SJSA1 (cell line): ENCODE data around the gene GALNT15. TPM values are rescaled to one million over a fixed set of nuclear protein-coding genes. Genes with fewer than 3 reads are reported as not detected.

Source experiments
- DNase-seq, 2 experiments: peaks; one replicate each; pipeline ENCODE4 v3.0.0-alpha.2; 2015 to 2020; ENCODE audit warnings: low spot score in 2 of 2, low read depth in 1 of 2
- H3K27ac ChIP-seq: fragments of 250-450 bp; sonication (Bioruptor Pico); 2 replicates; pipeline ENCODE4 v1.5.1; 2020; ENCODE audit warnings: mild to moderate bottlenecking, moderate library complexity
- H3K27me3 ChIP-seq: fragments of 250-450 bp; sonication (Bioruptor Pico); replicated peaks from 2 replicates; pipeline ENCODE4 v1.5.1; 2020; ENCODE audit warnings: mild to moderate bottlenecking, moderate library complexity
- H3K36me3 ChIP-seq: fragments of 250-450 bp; sonication (Bioruptor Pico); 2 replicates; pipeline ENCODE4 v1.5.1; 2020; ENCODE audit warnings: mild to moderate bottlenecking
- H3K4me1 ChIP-seq: fragments of 250-450 bp; sonication (Bioruptor Pico); replicated peaks from 2 replicates; pipeline ENCODE4 v1.6.1; 2021; ENCODE audit warnings: mild to moderate bottlenecking
- H3K4me3 ChIP-seq: fragments of 250-450 bp; sonication (Bioruptor Pico); 2 replicates; pipeline ENCODE4 v1.5.1; 2020; ENCODE audit warnings: mild to moderate bottlenecking
- H3K9me3 ChIP-seq: fragments of 250-450 bp; sonication (Bioruptor Pico); replicated peaks from 2 replicates; pipeline ENCODE4 v1.5.1; 2020; ENCODE audit warnings: mild to moderate bottlenecking
- total RNA-seq: library from RNA; depleted of rRNA; stranded (reverse); fragments of >200 nt; shearing (Covaris generic); gene quantifications from 2 replicates; pipeline ENCODE4 v1.2.3, GENCODE V29; 2014

The GALNT15 gene
- total RNA-seq, 1 experiment from 2014 or later: 1.3 TPM

DNA sequence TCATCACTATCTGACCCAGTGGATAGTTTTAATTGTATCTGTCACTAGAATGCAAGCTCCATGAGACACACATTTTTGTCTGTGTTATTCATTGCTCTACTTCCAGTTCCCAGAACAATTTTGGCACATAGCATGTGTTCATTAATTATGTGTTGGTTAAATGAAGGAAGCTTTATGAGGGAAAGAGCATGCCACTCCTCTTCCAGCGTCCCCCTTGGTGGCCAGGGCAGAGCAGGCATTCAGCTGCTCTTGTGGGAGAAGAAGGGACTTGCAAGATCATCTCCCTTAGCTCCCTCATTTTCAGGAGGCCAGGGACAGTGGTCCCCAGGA, 489 bp upstream of the GALNT15 start:
- Histone ChIP-seq H3K27me3 (no peaks in the 10 kb centered on the region), H3K36me3 (no peaks in the 10 kb centered on the region), H3K27ac (peak overlapping the region; percentile 32; the same call in 1 of the 2 replicates), H3K9me3 (no peaks in the 10 kb centered on the region), H3K4me1 (peaks cover 61% of the 10 kb centered on the region), H3K4me3 (no peak overlapping the region)
- no peak for DNase-seq

DNA sequence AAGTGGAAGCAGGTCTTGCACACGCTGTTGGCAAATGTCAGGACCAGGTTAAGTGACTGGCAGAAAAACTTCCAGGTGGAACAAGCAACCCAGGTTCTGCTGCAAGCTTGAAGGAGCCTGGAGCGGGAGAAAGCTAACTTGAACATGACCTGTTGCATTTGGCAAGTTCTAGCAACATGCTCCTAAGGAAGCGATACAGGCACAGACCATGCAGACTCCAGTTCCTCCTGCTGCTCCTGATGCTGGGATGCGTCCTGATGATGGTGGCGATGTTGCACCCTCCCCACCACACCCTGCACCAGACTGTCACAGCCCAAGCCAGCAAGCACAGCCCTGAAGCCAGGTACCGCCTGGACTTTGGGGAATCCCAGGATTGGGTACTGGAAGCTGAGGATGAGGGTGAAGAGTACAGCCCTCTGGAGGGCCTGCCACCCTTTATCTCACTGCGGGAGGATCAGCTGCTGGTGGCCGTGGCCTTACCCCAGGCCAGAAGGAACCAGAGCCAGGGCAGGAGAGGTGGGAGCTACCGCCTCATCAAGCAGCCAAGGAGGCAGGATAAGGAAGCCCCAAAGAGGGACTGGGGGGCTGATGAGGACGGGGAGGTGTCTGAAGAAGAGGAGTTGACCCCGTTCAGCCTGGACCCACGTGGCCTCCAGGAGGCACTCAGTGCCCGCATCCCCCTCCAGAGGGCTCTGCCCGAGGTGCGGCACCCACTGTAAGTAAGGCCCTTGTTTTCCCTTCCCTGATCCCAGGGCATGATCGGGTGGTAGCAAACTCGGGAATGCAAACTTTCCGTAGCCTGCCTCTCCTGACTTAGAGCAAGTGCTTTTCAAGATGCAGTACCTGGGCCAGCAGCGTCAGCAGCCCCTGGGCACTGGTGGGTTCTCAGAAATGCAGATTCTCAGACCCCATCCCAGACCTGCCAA, 759 bp downstream of the GALNT15 start:
- Histone ChIP-seq H3K27ac (peak overlapping the region; percentile 32; the same call in 1 of the 2 replicates), H3K36me3 (no peaks in the 10 kb centered on the region), H3K27me3 (no peaks in the 10 kb centered on the region), H3K9me3 (no peaks in the 10 kb centered on the region), H3K4me3 (no peak overlapping the region), H3K4me1 (peaks cover 74% of the 10 kb centered on the region)
- DNase-seq: no peak

DNA sequence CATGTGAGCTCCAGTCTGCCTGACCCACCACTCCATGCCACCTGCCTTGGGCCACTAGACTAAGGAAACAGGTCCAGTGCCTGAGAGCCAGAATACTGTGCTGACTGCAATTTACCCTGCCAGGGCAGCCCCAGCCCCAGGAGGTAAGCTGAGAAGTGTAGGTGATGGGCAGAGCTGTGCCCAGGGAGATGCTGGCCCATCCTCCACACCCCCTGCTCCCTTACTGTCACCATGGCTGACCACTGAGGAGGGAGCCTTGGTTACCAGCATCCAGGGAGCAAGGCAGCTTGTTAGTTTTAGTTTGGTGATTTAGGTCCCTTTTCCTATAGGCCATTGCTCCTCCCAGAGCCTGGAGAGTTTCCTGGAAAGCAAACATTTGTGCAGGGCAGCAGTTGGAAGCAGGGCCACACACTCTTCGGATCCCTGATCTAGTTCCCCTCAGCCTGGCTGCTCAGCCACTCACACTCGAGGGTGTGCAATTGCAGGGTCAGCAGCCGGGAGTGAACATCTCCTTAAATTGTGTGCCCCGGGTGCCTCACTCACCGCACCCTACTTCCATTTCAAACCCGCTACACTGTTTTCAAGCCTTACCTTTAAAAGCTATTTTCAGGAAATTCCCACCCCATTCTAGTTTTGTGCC, 2.0 kb downstream of the GALNT15 start:
- peaks cover 85% of the 10 kb centered on the region for H3K4me1 ChIP-seq
- DNase-seq: no peak
- no peak overlapping the region for H3K27ac ChIP-seq
- no peaks in the 10 kb centered on the region for H3K27me3 ChIP-seq
- no peaks in the 10 kb centered on the region for H3K9me3 ChIP-seq
- H3K4me3 ChIP-seq: no peak overlapping the region
- H3K36me3 ChIP-seq: no peaks in the 10 kb centered on the region

DNA sequence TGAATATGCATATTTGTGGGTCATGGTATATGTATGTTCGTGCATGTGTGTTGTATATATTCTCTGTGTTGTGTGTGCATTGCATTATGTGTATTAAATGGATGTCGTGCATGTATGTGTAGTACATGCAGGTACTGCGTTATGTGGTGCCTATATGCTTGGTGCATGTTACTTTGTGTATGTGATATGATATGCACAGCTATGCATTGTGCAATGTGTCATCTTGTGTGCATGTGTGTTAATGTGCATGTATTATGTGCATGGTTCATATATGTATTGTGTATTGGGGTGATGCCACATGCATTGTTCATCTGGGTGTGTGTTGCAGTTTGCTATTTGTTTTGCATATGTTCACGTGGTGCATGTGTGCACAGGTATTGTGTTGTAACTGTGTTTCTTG, 2.9 kb downstream of the GALNT15 start:
- no peaks in the 10 kb centered on the region for H3K36me3 ChIP-seq
- no peak for DNase-seq
- H3K4me3 ChIP-seq: no peak overlapping the region
- H3K4me1 ChIP-seq: peaks cover 85% of the 10 kb centered on the region
- H3K9me3 ChIP-seq: no peaks in the 10 kb centered on the region
- no peaks in the 10 kb centered on the region for H3K27me3 ChIP-seq
- no peak overlapping the region for H3K27ac ChIP-seq

DNA sequence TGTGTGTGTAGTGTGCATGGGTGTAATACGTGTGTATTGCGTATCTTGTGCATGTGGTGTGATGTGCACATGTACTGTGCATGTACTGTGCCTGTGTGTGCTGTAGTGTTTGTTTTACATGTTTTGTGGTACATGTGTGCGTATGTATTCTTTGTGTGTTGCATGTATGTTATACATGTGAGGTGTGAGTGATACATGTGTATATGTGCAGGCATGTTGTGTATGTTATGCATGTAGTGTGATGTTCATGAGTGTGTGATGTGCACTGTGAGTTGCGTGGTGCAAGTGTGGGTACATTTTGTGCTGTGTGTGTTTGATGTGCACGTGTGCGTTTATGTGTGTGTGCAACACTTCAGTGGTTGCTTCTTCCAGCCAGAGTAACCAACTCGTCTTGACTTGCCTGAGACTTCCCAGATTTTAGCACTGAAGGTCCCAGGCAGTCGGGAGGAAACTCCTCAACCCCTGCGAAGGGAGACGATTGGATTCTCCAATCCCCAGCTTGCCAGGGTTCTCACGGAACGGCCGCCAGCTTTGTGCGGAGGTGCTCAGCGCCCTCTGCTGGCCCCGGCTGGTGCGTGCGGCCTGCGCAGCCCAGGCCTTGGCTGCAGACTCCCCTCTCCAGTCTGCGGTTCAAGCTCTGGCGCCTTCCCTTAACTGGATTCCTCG, 3.6 kb downstream of the GALNT15 start:
- DNase-seq: peak; percentile 92 to 94
- no peaks in the 10 kb centered on the region for H3K27me3 ChIP-seq
- peaks cover 85% of the 10 kb centered on the region for H3K4me1 ChIP-seq
- H3K4me3 ChIP-seq: no peak overlapping the region
- no peaks in the 10 kb centered on the region for H3K9me3 ChIP-seq
- no peaks in the 10 kb centered on the region for H3K36me3 ChIP-seq
- H3K27ac ChIP-seq: no peak overlapping the region

DNA sequence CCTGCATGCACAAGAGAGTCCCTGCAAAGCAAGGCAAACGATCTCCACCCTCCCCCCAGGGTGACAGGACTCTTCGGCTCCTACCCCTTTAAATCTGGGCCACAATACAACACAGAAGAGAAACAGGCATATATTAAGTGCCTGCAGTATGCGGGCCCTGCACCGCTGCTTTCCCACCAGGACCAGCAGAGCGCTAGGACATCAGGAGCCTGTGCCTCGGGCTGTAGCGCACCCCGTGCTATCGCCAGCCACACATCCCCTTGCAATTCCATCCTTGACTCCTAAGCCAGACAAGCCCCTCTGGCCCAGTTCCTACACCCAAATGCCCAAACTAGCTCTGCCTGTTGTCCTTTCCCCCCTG, 4.1 kb downstream of the GALNT15 start:
- no peak for DNase-seq
- Histone ChIP-seq H3K4me1 (peaks cover 85% of the 10 kb centered on the region), H3K9me3 (no peaks in the 10 kb centered on the region), H3K27me3 (no peaks in the 10 kb centered on the region), H3K27ac (peak overlapping the region; percentile 37), H3K4me3 (no peak overlapping the region), H3K36me3 (no peaks in the 10 kb centered on the region)

DNA sequence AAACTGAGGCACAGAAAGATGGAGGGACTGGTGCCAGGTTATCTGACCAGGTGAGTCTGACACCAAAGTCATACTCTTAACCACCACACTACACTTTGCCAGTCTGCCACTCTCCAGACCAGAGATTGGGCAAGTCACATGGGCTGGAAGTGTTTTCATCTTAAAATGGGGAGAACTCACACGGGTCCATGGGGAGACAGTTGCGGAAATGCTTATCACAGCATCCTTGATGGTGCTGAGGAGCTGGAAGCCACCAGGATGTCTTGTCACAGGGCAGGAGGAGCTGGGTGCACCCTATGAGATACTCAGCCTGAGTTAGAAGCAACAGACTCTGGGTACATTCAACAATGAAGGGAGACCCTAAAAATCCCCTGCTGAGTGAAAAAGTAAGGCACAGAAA, 4.8 kb downstream of the GALNT15 start:
- no peaks in the 10 kb centered on the region for H3K36me3 ChIP-seq
- peak overlapping the region; percentile 37 for H3K27ac ChIP-seq
- no peaks in the 10 kb centered on the region for H3K9me3 ChIP-seq
- no peak for DNase-seq
- no peaks in the 10 kb centered on the region for H3K27me3 ChIP-seq
- H3K4me1 ChIP-seq: peaks cover 85% of the 10 kb centered on the region
- no peak overlapping the region for H3K4me3 ChIP-seq

DNA sequence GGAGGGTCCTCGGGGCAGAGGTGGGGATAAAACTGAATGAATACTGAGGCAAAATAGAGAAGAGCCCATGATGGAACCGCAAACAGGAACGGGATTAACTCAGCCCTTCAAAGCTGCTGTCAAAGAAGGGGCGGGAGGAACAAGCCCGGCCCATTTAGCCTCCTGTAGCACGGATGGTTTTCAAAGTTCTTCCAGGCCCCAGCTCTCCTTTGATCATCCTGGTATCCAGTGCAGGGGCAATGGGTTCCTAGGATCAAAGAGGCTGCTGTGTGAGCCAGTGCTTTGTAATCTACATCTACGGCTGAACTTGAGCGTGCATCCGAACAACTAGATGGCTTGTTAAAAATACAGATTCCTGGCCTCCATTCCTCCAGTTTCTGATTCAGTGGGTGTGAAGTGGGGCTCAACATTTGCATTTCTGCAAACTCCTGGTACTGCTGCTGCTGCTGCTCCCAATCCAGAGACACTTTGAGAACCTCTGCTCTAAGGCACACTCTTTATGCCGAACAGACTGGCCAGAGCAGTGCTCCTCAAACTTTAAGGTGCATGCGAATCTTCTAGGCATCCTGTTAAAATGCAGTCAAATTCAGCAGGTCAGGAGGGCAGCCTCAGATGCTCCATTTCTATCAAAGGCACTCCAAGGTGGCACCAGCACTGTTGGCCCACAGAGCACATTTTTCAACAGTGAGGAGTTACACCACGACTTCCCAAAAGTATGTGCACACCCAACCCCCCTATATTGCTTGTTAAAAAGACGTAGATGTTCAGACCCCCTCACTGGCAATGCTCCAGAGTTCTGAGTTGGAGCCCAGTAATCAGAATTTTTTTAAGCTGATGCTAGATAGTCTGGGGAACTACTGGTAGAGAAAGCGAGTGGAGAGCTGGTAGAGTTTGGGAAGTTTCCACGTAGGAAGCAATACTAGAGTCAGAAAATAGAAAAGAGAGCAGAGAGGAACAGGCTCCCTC, 5.6 kb downstream of the GALNT15 start:
- H3K27me3 ChIP-seq: no peaks in the 10 kb centered on the region
- peak overlapping the region; percentile 33 for H3K27ac ChIP-seq

DNA sequence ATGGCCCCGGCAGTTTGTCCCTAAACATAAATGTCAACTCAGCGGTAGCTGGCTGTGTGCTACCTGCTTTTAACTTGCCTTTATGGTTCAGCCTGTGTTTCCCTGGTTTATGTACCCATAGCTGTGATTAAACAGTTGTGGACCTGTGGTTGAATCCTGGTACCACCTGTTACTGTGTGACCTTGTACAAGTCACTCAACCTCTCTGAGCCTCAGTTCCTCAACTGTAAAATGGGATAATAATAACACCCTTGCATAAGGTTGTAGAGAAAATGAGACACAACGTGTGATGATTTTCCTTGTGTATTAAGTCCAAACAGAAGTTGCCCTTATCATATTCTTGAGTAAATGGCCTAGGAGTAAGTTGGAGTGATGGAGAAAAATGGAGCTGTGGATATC, 6.3 kb downstream of the GALNT15 start:
- peaks cover 74% of the 10 kb centered on the region for H3K4me1 ChIP-seq
- H3K36me3 ChIP-seq: no peaks in the 10 kb centered on the region
- H3K4me3 ChIP-seq: no peak overlapping the region
- DNase-seq: no peak
- H3K27me3 ChIP-seq: no peaks in the 10 kb centered on the region
- no peaks in the 10 kb centered on the region for H3K9me3 ChIP-seq
- H3K27ac ChIP-seq: peak overlapping the region; percentile 33

More for the DNA sequence above, 5.6 kb downstream of the GALNT15 start:
- peaks cover 81% of the 10 kb centered on the region for H3K4me1 ChIP-seq
- peak; percentile 62 to 75 for DNase-seq
- H3K36me3 ChIP-seq: no peaks in the 10 kb centered on the region
- H3K9me3 ChIP-seq: no peaks in the 10 kb centered on the region
- no peak overlapping the region for H3K4me3 ChIP-seq

DNA sequence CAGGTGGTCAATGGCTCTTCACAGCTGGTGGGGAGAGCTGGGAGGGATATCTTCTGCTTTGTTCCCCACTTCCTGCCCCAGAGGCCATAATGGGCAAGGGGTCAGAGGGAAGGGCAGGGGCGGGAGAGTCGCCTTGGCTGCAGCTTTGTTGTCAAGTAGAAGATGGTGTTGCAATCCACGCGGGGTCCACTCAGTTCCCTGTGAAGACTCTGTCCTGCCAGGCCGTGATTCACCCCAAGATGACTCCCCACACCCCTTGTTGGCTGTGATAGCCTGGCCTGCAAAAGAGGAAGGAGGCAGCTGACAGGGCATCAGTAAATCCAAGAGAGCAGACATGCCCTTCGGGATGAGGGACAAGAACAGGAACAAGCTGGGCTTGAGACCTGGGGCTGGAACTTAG, 6.9 kb downstream of the GALNT15 start:
- Histone ChIP-seq H3K36me3 (no peaks in the 10 kb centered on the region), H3K27me3 (no peaks in the 10 kb centered on the region), H3K9me3 (no peaks in the 10 kb centered on the region), H3K4me3 (no peak overlapping the region), H3K4me1 (peaks cover 73% of the 10 kb centered on the region), H3K27ac (no peak overlapping the region)
- DNase-seq: no peak

DNA sequence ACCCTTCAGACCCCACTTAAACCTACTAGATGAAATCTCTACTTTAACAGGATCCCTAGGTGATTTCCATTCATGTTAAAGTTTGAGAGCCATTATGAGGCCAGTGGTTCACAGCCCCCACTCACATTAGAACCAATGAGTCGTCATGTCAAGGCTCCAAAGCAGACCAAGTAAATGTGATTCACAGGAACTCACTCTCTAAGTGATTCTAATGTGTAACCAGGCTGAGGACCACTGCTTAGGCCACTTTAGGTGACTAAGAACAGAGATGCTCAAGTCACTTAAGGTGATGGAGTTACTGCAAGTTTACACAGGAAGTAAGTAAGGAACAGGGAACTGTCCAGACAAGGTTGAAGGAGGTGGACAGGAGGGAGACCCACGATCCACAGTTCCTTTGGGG, 7.7 kb downstream of the GALNT15 start:
- Histone ChIP-seq H3K9me3 (no peaks in the 10 kb centered on the region), H3K4me1 (peaks cover 64% of the 10 kb centered on the region), H3K27me3 (no peaks in the 10 kb centered on the region), H3K36me3 (no peaks in the 10 kb centered on the region), H3K27ac (no peak overlapping the region), H3K4me3 (no peak overlapping the region)
- no peak for DNase-seq

DNA sequence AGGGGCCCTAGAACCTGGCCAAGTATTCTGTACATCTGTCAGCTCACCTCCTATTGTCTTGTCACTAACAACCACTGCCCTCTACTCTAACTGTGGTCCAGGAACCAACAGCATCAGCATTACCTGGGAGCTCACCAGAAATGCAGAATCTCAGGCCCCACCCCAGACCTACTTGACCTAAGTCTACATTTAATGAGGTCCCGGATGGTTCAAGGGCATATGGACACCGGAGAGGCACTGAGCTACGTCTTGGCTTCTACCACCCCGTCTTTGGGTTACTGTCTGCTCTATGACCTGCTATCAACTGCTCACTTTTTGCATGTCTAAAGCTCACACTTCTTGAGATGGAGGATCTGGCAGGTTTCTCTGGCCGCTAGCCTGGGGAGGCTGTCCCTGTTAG, 8.1 kb downstream of the GALNT15 start:
- Histone ChIP-seq H3K36me3 (no peaks in the 10 kb centered on the region), H3K27me3 (no peaks in the 10 kb centered on the region), H3K4me1 (peaks cover 60% of the 10 kb centered on the region), H3K27ac (no peak overlapping the region), H3K4me3 (no peak overlapping the region), H3K9me3 (no peaks in the 10 kb centered on the region)
- no peak for DNase-seq

DNA sequence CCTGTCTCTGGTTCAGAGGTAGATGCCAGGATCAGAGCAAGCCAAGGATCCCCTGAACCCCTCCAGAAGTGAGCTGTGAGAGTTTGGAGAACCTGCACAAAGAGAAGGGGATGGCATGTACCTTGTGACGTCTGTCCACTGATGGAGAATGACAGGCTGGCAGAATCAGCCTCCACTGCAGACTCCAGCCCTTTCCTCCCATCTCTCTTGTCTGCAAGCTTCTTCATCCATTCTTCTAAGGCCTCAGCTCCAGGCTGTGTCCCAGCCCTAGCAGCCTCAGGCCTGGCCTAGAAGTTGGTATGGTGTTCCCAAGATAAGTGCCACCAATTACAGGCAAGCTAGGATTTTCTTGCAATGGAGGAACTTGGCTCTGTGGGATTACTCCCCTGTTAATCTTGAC, 8.6 kb downstream of the GALNT15 start:
- Histone ChIP-seq H3K9me3 (no peaks in the 10 kb centered on the region), H3K4me1 (peaks cover 55% of the 10 kb centered on the region), H3K27ac (peak overlapping the region; percentile 51), H3K27me3 (no peaks in the 10 kb centered on the region), H3K4me3 (no peak overlapping the region), H3K36me3 (no peaks in the 10 kb centered on the region)
- DNase-seq: no peak
